HepG2 (cell line): Measurements from ENCODE around the gene DGAT2. TPM values are rescaled to one million over a fixed set of nuclear protein-coding genes. Genes with fewer than 3 reads are reported as not detected.

ENCODE experiments used
- AFF4 ChIP-seq: sonication (generic); formaldehyde crosslinking; IDR thresholded peaks from 2 replicates; pipeline ENCODE4 v1.4.0; 2020; ENCODE audit warnings: missing genetic modification reagents
- AKAP8 ChIP-seq: sonication (generic); formaldehyde crosslinking; IDR thresholded peaks from 2 replicates; pipeline ENCODE4 v1.5.1; 2020; ENCODE audit warnings: mild to moderate bottlenecking, missing genetic modification reagents
- CBX2 ChIP-seq, 2 experiments: fragments of 200-600 bp in 1 of 2; sonication (generic); formaldehyde crosslinking in 1 of 2; IDR thresholded peaks; 2 replicates each; pipeline versions ENCODE4 v1.7.0 to v1.8.1; 2018 to 2022; ENCODE audit warnings: low read depth in 2 of 2, low read length in 1 of 2, mild to moderate bottlenecking in 1 of 2, missing genetic modification reagents in 1 of 2
- DPF2 ChIP-seq: sonication (generic); formaldehyde crosslinking; IDR thresholded peaks from 2 replicates; pipeline ENCODE4 v1.4.0; 2020; ENCODE audit warnings: mild to moderate bottlenecking, low read depth, missing genetic modification reagents, borderline replicate concordance
- E2F1 ChIP-seq: sonication (generic); formaldehyde crosslinking; IDR thresholded peaks from 2 replicates; pipeline ENCODE4 v1.5.0; 2020; ENCODE audit warnings: missing genetic modification reagents
- EP300 ChIP-seq, 3 experiments: sonication (generic) in 1 of 3; formaldehyde crosslinking in 1 of 3; IDR thresholded peaks; 2 replicates each; pipeline versions ENCODE4 v1.5.1 to v1.6.1; 2011 to 2020; ENCODE audit warnings: low read depth in 2 of 3, low read length in 2 of 3, borderline replicate concordance in 1 of 3, improper control_type of control experiment in 1 of 3, mild to moderate bottlenecking in 1 of 3, missing genetic modification reagents in 1 of 3, moderate library complexity in 1 of 3
- FOXP1 ChIP-seq, 2 experiments: fragments of 450-650 bp in 1 of 2; IDR thresholded peaks; 2 replicates each; pipeline ENCODE4 v1.6.1; 2017 to 2018; ENCODE audit warnings: antibody characterized with exemption in 1 of 2
- GLMP ChIP-seq: sonication (generic); formaldehyde crosslinking; IDR thresholded peaks from 2 replicates; pipeline ENCODE4 v1.9.0; 2021; ENCODE audit warnings: missing genetic modification reagents, mild to moderate bottlenecking, borderline replicate concordance
- KMT2A ChIP-seq: sonication (generic); formaldehyde crosslinking; IDR thresholded peaks from 2 replicates; pipeline ENCODE4 v1.4.0; 2020; ENCODE audit warnings: missing genetic modification reagents
- NRL ChIP-seq: sonication (generic); formaldehyde crosslinking; IDR thresholded peaks from 2 replicates; pipeline ENCODE4 v1.5.0; 2020; ENCODE audit warnings: missing genetic modification reagents, mild to moderate bottlenecking, moderate library complexity, borderline replicate concordance
- PCBP2 ChIP-seq: fragments of 200-400 bp; formaldehyde crosslinking; optimal IDR thresholded peaks from 2 replicates; pipeline ENCODE3; 2018; ENCODE audit warnings: low read length, low read depth; ENCODE audit not compliant: poor library complexity, severe bottlenecking
- SCMH1 ChIP-seq: sonication (generic); formaldehyde crosslinking; IDR thresholded peaks from 2 replicates; pipeline ENCODE4 v1.9.0; 2021; ENCODE audit warnings: missing genetic modification reagents, mild to moderate bottlenecking, borderline replicate concordance
- TFDP2 ChIP-seq: sonication (generic); formaldehyde crosslinking; IDR thresholded peaks from 2 replicates; pipeline ENCODE4 v1.4.0; 2020; ENCODE audit warnings: missing genetic modification reagents
- ZNF207 ChIP-seq: fragments of 450-650 bp; IDR thresholded peaks from 2 replicates; pipeline ENCODE4 v1.6.1; 2016; ENCODE audit warnings: antibody characterized with exemption, borderline replicate concordance
- ZNF510 ChIP-seq: sonication (generic); formaldehyde crosslinking; IDR thresholded peaks from 2 replicates; pipeline ENCODE4 v1.4.0; 2020; ENCODE audit warnings: low read depth, mild to moderate bottlenecking, missing genetic modification reagents
- ZNF660 ChIP-seq: sonication (generic); formaldehyde crosslinking; IDR thresholded peaks from 2 replicates; pipeline ENCODE4 v1.5.1; 2020; ENCODE audit warnings: mild to moderate bottlenecking, low read depth, missing genetic modification reagents, borderline replicate concordance
- ZNF770 ChIP-seq: sonication (generic); formaldehyde crosslinking; IDR thresholded peaks from 2 replicates; pipeline ENCODE4 v1.5.0; 2020; ENCODE audit warnings: mild to moderate bottlenecking, missing genetic modification reagents
- ZSCAN29 ChIP-seq: sonication (generic); formaldehyde crosslinking; conservative IDR thresholded peaks from 2 replicates; pipeline ENCODE4 v1.4.0; 2020; ENCODE audit warnings: mild to moderate bottlenecking, missing genetic modification reagents
- polyA plus RNA-seq, 8 experiments: library from polyadenylated mRNA; depleted of rRNA in 3 of 8; stranded (reverse) in 7 of 8; unstranded in 1 of 8; fragments of >200 nt; fragmentation: Illumina TruSeq in 4 of 8; extraction: Trizol in 4 of 8; gene quantifications; 2 replicates each; pipeline versions ENCODE4 v1.2.1 to v1.2.3, GENCODE V29; 2011 to 2016; ENCODE audit warnings: low read depth in 4 of 8, missing spikeins in 1 of 8, mixed read lengths in 1 of 8; ENCODE audit not compliant: insufficient read depth in 1 of 8
- total RNA-seq, 5 experiments: library from RNA; depleted of rRNA; stranded (reverse); fragments of >200 nt; fragmentation: Illumina TruSeq; extraction: Trizol; gene quantifications; 2 replicates each; pipeline ENCODE4 v1.2.3, GENCODE V29; 2016; ENCODE audit warnings: low read depth in 1 of 5

DGAT2 gene
- total and polyA plus RNA-seq, 2 of the 13 experiments (the other 11 are each of a cell fraction or from before 2014, with no cell fraction given): 39.0 to 65.6 TPM

GRCh38 chr11:75734491-75735180, 33.9 kb upstream of the DGAT2 start (continued):
- TF ChIP-seq AFF4 (CRISPR knock-in tag): no peak
- no peak for TF ChIP-seq E2F1 (CRISPR knock-in tag)
- TF ChIP-seq KMT2A (CRISPR knock-in tag): no peak
- TF ChIP-seq TFDP2: no peak
- TF ChIP-seq EP300 (IDR thresholded peaks at IDR 0.05; ENCODE audit: low read depth in 2 of 2, low read length in 2 of 2): peak in 1 of 2 experiments; percentile 44; a peak in 1 of 4 replicates
- TF ChIP-seq EP300 (CRISPR knock-in tag; IDR thresholded peaks at IDR 0.05; ENCODE audit: borderline replicate concordance): 0 out of 2 replicates have a peak, but pooled peaks have one; percentile 15
- no peak for TF ChIP-seq GLMP (CRISPR knock-in tag)
- no peak for TF ChIP-seq ZNF510 (CRISPR knock-in tag)
- TF ChIP-seq ZSCAN29: no peak
- no peak for TF ChIP-seq ZNF207
- TF ChIP-seq ZNF660: no peak
- TF ChIP-seq SCMH1 (CRISPR knock-in tag): no peak
- 0 out of 2 replicates have a peak, but pooled peaks have one; percentile 45 for TF ChIP-seq AKAP8
- TF ChIP-seq CBX2 (IDR thresholded peaks at IDR 0.05; ENCODE audit: low read depth, low read length): no peak
- no peak for TF ChIP-seq CBX2 (CRISPR knock-in tag; IDR thresholded peaks at IDR 0.05; ENCODE audit: low read depth)
- TF ChIP-seq FOXP1 (IDR thresholded peaks at IDR 0.05): no peak
- TF ChIP-seq FOXP1 (CRISPR knock-in tag; IDR thresholded peaks at IDR 0.05): no peak; the same call in 1 of the 2 replicates
- TF ChIP-seq NRL: peak; percentile 75
- no peak; the same call in 1 of the 2 replicates for TF ChIP-seq DPF2 (CRISPR knock-in tag)
- TF ChIP-seq PCBP2: no peak
- TF ChIP-seq ZNF770 (CRISPR knock-in tag): no peak
